Measurements from ENCODE around the gene GCC2.
"Not testable (repeated sequence)": the region's sequence is repeated elsewhere in the genome, so short reads cannot be mapped to it uniquely, and the experiment has no call there.

GCC2 gene

DNA sequence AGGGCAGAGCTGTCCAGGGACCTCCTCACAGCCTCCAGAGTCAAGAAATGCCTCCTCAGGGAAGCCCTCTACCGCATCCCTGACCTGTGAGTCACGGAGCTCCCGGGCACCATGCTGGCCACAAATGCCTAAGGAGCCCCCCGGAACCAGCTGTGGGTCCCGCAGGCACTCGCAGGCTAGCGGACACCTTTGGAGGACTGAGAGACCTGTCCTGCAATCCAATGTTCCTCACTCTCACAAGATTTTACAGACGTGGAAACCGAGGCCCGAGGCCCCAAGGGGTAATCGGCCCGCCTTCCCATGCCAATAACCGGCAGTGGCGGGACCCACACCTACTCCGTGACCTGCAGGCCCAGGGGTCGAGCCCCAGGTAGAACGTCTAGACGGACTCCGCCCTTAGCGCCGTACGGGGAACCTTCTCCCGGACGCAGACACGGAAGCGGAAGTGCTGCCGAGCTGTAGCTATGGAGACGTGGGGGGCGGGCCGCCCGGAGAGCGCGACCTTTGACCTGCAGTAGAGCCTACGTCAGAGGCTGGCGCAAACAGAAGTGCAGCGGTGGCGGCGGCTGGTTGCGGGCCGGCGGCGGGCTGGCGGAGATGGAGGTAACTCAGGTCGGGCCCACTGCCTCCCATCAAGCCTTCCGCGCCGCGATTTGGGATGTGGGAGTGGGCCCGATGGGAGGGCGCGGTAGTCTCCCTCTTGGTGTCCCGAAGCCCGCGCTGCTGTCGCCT lies at the start of gene GCC2:
TSS of gene GCC2 (plus strand) at position 529 of the 732 bp plus-strand sequence. CDS start at position 598, 69 bp downstream.
- DNase-seq = peak; percentile 95

DNA sequence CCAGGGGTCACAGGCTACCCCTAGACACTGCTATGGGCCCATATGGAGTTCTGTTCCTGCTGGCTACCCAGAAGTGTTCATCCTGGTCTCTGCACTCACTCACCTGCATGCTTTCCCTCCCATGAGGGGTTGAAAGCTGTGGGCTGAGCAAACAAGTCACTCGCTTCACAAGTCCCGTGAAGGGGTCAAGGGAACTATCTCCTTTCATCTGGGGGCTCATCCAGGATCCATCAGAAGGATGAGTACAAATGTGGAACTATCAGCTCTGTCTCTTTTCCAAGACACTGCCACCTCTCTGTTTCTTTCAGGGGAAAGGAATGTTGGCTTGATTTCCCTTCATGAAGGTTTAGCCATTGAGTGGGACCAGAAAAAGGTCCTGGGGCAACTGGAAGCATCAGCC lies 49.5 kb upstream of the GCC2 start:
- no peak for DNase-seq

- DNase-seq = no peak
Measured at GRCh38 chr2:108401800-108402199, 47.2 kb upstream of the GCC2 start.

- no peak for DNase-seq
Measured at GRCh38 chr2:108403494-108403893, 45.5 kb upstream of the GCC2 start.

DNA sequence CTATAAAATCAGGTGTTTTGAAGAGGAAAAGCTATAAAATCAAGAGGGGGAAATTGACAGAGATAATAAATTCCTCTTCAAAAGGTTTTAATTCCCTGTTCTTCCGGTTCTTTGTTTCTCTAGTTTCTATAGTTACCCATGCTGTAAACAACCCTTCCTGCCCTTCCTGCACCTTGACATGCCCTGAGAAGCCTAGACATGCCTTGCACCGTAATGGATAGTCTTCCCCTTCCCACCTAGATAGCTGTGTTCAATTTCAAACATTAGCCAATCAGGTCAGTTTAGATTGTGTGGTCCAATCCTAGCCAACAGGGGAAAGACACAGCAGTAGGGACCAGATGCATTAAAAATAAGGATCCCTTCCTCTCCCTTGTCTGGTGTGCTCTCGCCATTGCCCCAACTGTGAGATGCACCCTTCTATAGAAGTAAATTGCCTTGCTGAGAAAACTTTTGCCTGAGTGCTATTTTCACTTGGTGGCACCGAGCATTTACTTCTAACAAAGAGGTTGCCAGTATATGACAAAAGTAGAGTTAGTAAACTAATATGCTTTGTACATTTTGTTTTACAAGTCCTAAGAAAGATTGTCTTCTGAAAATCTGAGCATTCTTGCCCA lies 44.1 kb upstream of the GCC2 start:
- no peak for DNase-seq

DNA sequence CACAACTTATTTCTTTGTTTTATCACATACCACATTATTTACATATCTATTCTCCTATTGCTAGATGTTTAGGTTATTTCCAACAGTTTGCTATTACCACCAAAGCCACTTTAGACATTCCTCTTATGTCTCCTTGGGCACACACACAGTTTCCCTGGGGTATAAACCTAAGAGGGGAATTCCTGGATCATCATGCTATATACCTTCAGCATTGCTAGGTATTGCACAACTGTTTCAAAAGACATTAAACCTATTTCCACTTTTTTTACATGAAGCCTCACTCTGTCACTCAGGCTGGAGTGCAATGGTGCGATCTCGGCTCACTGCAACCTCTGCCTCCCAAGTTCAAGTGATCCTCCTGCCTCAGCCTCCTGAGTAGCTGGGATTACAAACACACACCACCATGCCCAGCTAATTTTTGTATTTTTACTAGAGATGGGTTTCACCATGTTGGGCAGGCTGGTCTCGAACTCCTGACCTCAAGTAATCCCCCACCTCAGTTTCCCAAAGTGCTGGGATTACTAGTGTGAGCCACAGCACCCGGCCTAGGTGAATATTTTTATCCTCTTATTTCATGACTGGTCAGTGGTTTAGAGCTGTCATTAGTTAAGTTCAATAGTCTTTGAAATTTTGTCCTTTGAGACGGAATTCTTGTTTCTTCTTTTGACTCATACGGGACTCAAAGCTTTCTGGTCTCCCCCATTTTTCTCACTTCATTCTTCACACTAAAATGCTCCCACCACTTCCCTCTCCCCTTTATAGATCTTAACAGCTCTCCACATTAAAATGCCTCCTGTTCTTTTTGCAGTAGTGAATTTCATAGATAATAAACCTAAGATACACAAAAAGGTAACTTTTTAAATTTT lies 40.9 kb upstream of the GCC2 start:
- no peak for DNase-seq

DNA sequence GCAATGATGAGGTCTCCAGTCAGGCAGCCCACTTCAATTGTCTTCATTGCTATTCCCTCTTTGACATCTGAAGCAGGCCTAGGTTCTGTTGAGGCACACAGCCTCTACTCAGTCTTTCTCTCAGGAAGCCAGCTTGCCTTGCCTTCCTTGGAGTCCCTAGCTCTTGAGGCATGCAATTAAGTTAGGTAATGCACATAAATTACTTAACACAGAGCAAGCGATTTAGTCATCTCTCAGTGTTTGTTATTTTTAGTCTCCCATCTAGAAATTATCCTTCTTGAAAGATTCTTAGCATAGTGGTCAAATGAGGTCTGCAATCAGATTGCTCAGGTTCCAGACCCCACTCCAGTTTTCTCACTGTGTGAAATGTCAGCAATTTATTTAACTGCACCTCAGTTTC lies 39.2 kb upstream of the GCC2 start:
- no peak for DNase-seq

GRCh38 chr2:108412995-108413710 lies 35.9 kb upstream of the GCC2 start:
- DNase-seq = no peak

DNA sequence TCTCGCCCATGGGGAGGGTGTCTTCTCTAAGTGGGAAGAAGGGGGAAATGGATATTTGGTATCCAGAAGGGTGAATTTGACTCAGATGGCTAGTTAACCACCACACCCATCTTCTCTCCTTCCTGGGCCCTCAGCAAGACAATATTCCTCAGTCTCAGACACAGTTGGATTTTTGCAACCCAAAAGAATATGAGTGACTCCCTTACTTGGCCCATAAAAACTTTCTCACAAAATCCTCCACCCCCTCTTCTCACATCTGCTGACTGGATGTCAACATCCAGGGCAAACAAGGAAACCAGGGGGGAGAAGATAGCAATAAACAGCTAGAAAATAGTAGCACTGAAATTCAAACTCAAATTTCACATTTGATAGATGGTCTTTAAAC lies 35.3 kb upstream of the GCC2 start:
- DNase-seq = no peak

- DNase-seq = no peak
Measured at GRCh38 chr2:108414256-108414876, 34.6 kb upstream of the GCC2 start.

- DNase-seq = no peak
Measured at GRCh38 chr2:108414945-108415344, 34.1 kb upstream of the GCC2 start.

DNA sequence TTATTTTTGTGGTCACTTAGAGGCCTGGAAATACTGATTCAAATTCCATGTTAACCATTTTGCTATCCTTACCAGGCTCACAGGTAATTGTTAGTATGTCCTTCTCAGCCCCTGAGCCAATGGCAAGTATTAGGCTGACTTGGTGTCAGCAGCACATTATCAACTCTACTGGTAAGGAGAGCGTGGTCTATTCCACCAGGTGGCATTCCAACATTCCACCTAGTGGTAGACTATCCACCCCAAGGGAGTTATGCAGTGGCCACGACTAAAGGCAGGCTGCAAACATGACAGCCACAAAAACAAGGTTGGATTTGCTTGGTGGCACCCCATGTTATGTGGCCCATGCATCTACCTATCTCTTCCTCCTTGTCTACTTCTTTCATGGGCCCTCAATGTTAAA lies 31.8 kb upstream of the GCC2 start:
- no peak for DNase-seq

DNA sequence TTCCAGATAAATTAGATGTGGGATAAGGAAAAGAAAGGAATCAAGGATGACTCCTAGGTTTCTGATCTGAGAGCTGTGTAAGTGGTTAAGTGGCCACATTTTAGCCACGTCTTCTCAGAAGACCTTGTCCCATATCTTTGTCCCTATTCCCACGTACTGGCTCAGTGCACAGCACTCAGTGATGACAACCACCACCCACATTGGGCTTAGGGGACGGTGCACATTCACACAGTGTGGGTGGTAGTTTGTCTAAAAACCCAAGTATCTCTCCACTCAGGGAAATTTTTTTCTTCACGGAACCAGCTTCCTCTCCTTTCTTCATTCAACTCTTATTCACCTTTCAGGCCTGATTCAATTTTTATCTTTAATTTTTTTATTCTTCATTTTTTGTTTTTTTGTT lies 30.6 kb upstream of the GCC2 start:
- no peak for DNase-seq

DNA sequence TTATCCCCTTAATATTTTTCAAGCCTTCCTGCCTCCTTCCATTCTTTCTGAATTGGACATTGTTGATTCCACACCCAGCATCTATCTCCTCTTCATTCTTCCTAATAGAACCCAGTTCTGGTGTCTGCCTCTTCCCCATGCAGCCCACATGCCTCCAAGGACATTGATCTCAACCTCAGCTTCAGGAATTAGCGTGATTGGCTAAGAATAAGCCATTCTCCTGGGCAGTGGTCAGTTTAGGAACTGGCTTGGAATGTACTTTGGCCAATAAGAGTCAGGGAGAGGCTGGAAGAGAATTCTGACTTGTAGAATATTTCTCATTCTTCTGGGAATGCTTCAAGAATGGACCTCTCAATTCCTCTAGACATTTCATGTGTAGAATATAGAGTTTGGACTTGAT lies 25.9 kb upstream of the GCC2 start:
- no peak for DNase-seq

DNA sequence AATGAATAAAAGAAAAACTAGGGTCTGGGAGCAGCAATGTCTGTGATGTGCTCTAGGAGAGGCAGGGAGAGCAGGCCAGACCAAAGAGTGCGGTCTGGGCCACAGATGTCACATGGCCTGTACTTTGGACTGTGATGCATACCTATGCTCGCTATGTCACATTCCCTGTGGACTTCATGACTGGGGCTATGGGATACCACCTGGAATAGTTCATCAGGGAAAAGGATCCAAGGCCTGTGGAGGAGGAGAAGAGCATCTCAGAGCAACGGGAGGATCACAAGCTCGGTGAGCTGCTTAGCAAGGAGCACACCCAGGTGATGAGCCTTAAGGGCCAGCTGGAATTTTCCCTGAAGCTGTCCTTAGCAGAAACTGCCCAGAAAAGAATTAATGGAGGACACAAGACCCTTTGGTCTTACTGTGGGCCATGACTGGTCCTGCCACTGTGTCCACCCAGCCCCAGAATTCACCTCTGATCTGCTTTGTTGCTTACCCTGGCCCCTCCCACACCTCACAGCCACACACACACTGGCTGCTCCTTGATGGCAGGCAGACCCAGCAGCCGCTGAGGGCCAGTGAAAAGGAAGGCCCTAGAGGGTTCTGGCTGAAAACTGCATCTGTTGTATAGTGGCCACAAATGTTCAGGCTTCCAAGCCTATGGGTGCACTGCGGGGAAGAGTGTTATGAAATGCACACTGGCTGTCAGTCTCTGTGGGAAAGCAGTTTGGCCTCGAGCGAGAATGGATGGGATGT lies 25.3 kb upstream of the GCC2 start:
- no peak for DNase-seq

GRCh38 chr2:108428286-108429009 lies 20.6 kb upstream of the GCC2 start:
- no peak for DNase-seq

GRCh38 chr2:108435578-108435977 lies 13.4 kb upstream of the GCC2 start:
- not testable (repeated sequence) for DNase-seq

GRCh38 chr2:108436976-108437375 lies 12.0 kb upstream of the GCC2 start:
- DNase-seq = no peak

DNA sequence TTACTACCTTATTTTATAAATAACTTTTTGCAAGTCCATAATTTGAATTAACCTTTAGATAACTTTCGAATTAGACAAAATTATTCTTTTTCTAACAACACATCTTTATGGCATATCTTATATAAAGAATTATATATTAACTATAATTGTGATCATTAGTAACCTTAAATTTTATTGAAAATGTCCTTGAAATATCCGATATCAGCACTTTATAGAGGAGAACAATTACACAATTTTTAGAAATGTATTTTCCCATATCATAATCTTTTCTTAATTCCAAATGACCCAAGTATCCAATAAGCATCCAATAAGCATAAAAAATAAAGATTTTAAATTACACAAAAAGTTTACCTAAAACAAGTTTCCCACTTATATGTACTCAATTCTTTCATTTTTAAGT lies 7.3 kb upstream of the GCC2 start:
- no peak for DNase-seq

GRCh38 chr2:108444941-108445840 lies 3.8 kb upstream of the GCC2 start:
- DNase-seq = no peak
